CD4-positive, alpha-beta T cell (primary cell): ENCODE measurements around the gene TEX2. TPM values are rescaled to one million over a fixed set of nuclear protein-coding genes. Genes with fewer than 3 reads are reported as not detected.

Source experiments
- ATAC-seq: fragments of 200-7000 bp; cut with Tn5 transposase; one replicate; pipeline ENCODE4 v1.10.0; 2022; ENCODE audit warnings: mild to moderate bottlenecking; ENCODE audit not compliant: poor library complexity
- CTCF ChIA-PET: fragments of 350-600 bp; sonication (Branson Sonifier 250); formaldehyde crosslinking; loops from one replicate; lab custom pipeline; 2021; ENCODE audit warnings: antibody characterized with exemption, inconsistent platforms; lab: Charles Lee
- POLR2A ChIA-PET: fragments of 350-600 bp; sonication (Branson Sonifier 250); formaldehyde crosslinking; loops from one replicate; lab custom pipeline; 2021; ENCODE audit warnings: antibody characterized with exemption, inconsistent platforms; lab: Charles Lee
- DNase-seq, 14 experiments: peaks; one replicate each; pipeline ENCODE4 v3.0.0-alpha.2; 2013 to 2020; ENCODE audit warnings: mixed read lengths in 2 of 14
- H3K27ac ChIP-seq, 2 donors: one replicate each; pipeline versions ENCODE4 v1.5.1 to v1.7.0; 2013; ENCODE audit warnings: low read length in 2 of 2, low read depth in 1 of 2, mild to moderate bottlenecking in 1 of 2
- H3K27me3 ChIP-seq, 2 experiments: 1 replicate in 1 of 2; 2 replicates in 1 of 2; pipeline versions ENCODE4 v1.6.1 to v1.7.0; 2013; ENCODE audit warnings: low read length in 2 of 2, control low read depth in 1 of 2, mild to moderate bottlenecking in 1 of 2, moderate library complexity in 1 of 2; ENCODE audit not compliant: insufficient read depth in 2 of 2, control insufficient read depth in 1 of 2
- H3K36me3 ChIP-seq: one replicate; pipeline ENCODE4 v1.6.1; 2013; ENCODE audit warnings: low read length, control low read depth; ENCODE audit not compliant: insufficient read depth
- H3K4me1 ChIP-seq: one replicate; pipeline ENCODE4 v1.6.1; 2013; ENCODE audit warnings: low read length, control low read depth; ENCODE audit not compliant: insufficient read depth
- H3K4me3 ChIP-seq: one replicate; pipeline ENCODE4 v1.5.1; 2013; ENCODE audit warnings: mild to moderate bottlenecking, low read length, moderate library complexity
- H3K9me3 ChIP-seq, 2 experiments: 1 replicate in 1 of 2; 2 replicates in 1 of 2; pipeline versions ENCODE4 v1.6.1 to v1.7.0; 2013; ENCODE audit warnings: low read length in 2 of 2, mild to moderate bottlenecking in 2 of 2, control low read depth in 1 of 2, moderate library complexity in 1 of 2; ENCODE audit not compliant: control insufficient read depth in 1 of 2, insufficient read depth in 1 of 2
- H3K27ac Mint-ChIP-seq: one replicate; pipeline ENCODE4 v1.8.0; 2020; ENCODE audit warnings: mixed read lengths
- H3K27me3 Mint-ChIP-seq: one replicate; pipeline ENCODE4 v1.8.0; 2021; ENCODE audit warnings: mixed read lengths
- H3K36me3 Mint-ChIP-seq: one replicate; pipeline ENCODE4 v1.8.0; 2021; ENCODE audit warnings: low read depth, mixed read lengths
- H3K4me1 Mint-ChIP-seq: one replicate; pipeline ENCODE4 v1.8.0; 2021; ENCODE audit warnings: low read depth, mixed read lengths
- H3K4me3 Mint-ChIP-seq: one replicate; pipeline ENCODE4 v1.8.0; 2020; ENCODE audit warnings: mild to moderate bottlenecking, mixed read lengths
- H3K9me3 Mint-ChIP-seq: one replicate; pipeline ENCODE4 v1.8.0; 2020; ENCODE audit warnings: mixed read lengths
- intact Hi-C, 2 experiments: fragments of 100-400 bp; cut with DNase I in 1 of 2; cut with micrococcal nuclease in 1 of 2; formaldehyde crosslinking; loops; one replicate each; pipeline versions ENCODE4 v1.15.1 to v1.9.0; 2023 to 2025; cut with DNase I, micrococcal nuclease
- total RNA-seq, 174 experiments: library from RNA in 2 of 174; stranded (reverse) in 2 of 174; gene quantifications; one replicate each; pipeline ENCODE4 v1.2.3 and lab custom pipeline; 2021 to 2026
- TF ChIP-seq, protein P1 (sequence below): fragments of 200-600 bp; IDR thresholded peaks from one replicate; pipeline ENCODE4 v1.8.0; 2022; ENCODE audit warnings: antibody characterized with exemption, mild to moderate bottlenecking

TEX2 gene
- total RNA-seq, 2 experiments from 2014 or later, result 8.6 to 8.9 TPM

DNA sequence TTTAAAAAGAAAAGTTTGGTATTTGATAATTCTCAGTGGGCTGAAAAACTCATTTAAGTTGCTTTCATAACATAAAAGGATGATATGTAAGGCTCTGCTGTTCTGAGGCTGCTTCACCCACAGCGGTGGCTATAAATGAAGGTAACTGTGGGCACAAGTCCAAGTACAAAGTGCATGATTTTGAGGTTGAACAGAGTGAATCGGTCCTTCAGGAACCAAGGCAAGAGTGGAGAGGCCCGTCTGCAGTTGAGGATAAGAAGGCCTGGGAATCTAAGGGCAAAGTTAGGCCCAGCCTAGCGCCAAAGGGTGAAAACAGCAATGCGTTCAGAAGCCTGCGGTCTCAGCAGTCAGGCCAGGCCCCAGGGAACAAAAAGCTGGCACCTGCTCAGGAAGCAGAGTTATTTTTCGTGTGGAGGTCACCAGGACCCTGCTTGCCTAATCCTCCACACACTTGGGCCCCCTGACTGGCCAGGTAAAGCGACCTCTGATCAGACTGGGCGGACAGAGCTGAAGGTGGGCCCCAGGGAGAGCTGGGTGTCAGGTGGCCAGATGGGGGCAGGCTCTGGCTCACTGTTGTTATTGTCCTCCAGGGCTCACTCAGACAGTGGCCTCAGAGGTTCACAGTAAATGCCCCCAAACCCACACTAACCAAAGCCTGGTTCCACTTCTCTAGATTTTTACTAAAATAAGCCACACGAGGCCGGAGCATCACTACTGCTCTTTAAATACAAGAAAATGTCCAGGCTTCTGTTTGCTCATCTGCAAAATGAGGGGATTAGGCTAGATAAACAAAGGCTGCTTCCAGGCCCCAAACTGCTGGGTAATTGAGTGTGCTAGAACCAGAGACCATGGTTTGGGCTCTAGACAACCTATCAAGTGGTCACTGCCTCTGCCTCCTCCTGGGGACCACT, 46.5 kb downstream of the TEX2 start:
- no peaks in the 10 kb centered on the region for H3K9me3 ChIP-seq
- CTCF ChIA-PET, result no interaction called here
- no peaks in the 10 kb centered on the region for H3K27me3 ChIP-seq
- Mint-ChIP-seq H3K4me3 (no peak overlapping the region), H3K36me3 (peaks cover 24% of the 10 kb centered on the region), H3K9me3 (peaks cover 3% of the 10 kb centered on the region), H3K4me1 (peaks cover 37% of the 10 kb centered on the region), H3K27me3 (no peaks in the 10 kb centered on the region), H3K27ac (peak overlapping the region; percentile 58)
- intact Hi-C loops, result no loop called here
- ATAC-seq, result no peak
- no peak for DNase-seq
- TF ChIP-seq, protein P1, sequence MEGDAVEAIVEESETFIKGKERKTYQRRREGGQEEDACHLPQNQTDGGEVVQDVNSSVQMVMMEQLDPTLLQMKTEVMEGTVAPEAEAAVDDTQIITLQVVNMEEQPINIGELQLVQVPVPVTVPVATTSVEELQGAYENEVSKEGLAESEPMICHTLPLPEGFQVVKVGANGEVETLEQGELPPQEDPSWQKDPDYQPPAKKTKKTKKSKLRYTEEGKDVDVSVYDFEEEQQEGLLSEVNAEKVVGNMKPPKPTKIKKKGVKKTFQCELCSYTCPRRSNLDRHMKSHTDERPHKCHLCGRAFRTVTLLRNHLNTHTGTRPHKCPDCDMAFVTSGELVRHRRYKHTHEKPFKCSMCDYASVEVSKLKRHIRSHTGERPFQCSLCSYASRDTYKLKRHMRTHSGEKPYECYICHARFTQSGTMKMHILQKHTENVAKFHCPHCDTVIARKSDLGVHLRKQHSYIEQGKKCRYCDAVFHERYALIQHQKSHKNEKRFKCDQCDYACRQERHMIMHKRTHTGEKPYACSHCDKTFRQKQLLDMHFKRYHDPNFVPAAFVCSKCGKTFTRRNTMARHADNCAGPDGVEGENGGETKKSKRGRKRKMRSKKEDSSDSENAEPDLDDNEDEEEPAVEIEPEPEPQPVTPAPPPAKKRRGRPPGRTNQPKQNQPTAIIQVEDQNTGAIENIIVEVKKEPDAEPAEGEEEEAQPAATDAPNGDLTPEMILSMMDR, result no peak
- H3K36me3 ChIP-seq, result peaks cover 17% of the 10 kb centered on the region
- H3K27ac ChIP-seq, result no peak overlapping the region
- no peak overlapping the region for H3K4me3 ChIP-seq
- POLR2A ChIA-PET, result interaction anchor here (2.2 kb wide), 1 partner anchor 71 kb away, joined by 9 read pairs; no protein-coding TSS in a partner anchor
- H3K4me1 ChIP-seq, result peaks cover 11% of the 10 kb centered on the region

DNA sequence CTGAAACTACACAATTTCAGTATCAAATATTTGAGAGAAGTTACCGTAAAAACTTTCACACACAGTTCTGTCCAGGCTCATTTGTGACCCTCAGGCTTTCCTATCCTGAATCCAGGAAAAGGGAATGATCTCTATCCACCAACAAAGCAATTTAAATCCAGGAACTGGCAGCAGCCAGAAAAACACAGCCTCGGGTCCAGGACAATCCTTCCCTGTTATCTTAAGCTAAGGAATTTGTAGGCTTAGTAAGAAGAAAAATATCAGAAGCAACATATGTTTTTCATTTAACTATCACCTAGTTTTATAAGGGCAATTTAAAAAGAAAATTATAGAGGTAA, 47.1 kb downstream of the TEX2 start:
- CTCF ChIA-PET, result no interaction called here

DNA sequence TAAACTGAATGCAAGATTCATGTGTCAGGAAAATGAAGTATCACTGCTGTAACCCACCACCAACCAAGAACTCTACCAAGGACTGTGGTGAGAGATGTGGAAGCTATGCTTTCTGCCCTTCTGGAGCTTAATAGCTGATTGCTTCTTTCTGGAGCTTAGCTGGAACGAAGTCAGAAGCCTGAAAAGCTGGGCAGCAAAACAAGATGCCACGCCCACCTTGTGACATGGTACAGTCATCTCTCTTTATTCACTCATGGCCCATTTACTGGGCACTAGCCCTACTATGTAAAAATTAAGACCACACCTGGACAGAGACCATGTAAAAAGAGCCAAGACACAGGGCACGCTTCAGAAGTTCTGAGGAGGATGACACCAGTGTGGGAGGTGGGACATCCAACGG, 48.1 kb downstream of the TEX2 start:
- POLR2A ChIA-PET, result no interaction called here
- no peaks in the 10 kb centered on the region for H3K27me3 ChIP-seq
- no peaks in the 10 kb centered on the region for H3K27me3 Mint-ChIP-seq
- CTCF ChIA-PET, result no interaction called here
- H3K9me3 ChIP-seq, result no peaks in the 10 kb centered on the region
- H3K36me3 ChIP-seq, result peaks cover 17% of the 10 kb centered on the region
- no peak overlapping the region for H3K27ac ChIP-seq
- H3K27ac Mint-ChIP-seq, result no peak overlapping the region
- peaks cover 24% of the 10 kb centered on the region for H3K36me3 Mint-ChIP-seq
- DNase-seq, result no peak
- no peaks in the 10 kb centered on the region for H3K9me3 Mint-ChIP-seq
- no peak overlapping the region for H3K4me3 ChIP-seq
- no peak for ATAC-seq
- TF ChIP-seq, protein P1, result no peak
- H3K4me1 ChIP-seq, result peaks cover 11% of the 10 kb centered on the region
- intact Hi-C loops, result no loop called here
- no peak overlapping the region for H3K4me3 Mint-ChIP-seq
- peaks cover 32% of the 10 kb centered on the region for H3K4me1 Mint-ChIP-seq

More for the DNA sequence above, 47.1 kb downstream of the TEX2 start:
- Mint-ChIP-seq H3K27ac (peak overlapping the region; percentile 58), H3K27me3 (no peaks in the 10 kb centered on the region), H3K4me1 (peaks cover 36% of the 10 kb centered on the region), H3K9me3 (peaks cover 1% of the 10 kb centered on the region), H3K4me3 (no peak overlapping the region), H3K36me3 (peaks cover 24% of the 10 kb centered on the region)
- ATAC-seq (no peak), DNase-seq (no peak)
- Histone ChIP-seq H3K4me1 (peaks cover 11% of the 10 kb centered on the region), H3K4me3 (no peak overlapping the region), H3K36me3 (peaks cover 17% of the 10 kb centered on the region), H3K9me3 (no peaks in the 10 kb centered on the region), H3K27me3 (no peaks in the 10 kb centered on the region), H3K27ac (no peak overlapping the region)
- TF ChIP-seq, protein P1, result no peak
- POLR2A ChIA-PET, result no interaction called here
- intact Hi-C loops, result no loop called here
